Stimulated activated CD4-positive, alpha-beta T cell treated with anti-CD3 and anti-CD28 coated beads, Interleukin-1b, Interleukin-23, amount 100 ng/mL, for 24 hours (primary cell): Measurements from ENCODE around the gene RRAGD.
"Not testable (repeated sequence)": the region's sequence is repeated elsewhere in the genome, so short reads cannot be mapped to it uniquely, and the experiment has no call there.

ENCODE experiments used
- DNase-seq, 4 experiments: peaks; one replicate each; pipeline ENCODE4 v3.0.0-alpha.2; 2020; ENCODE audit warnings: low read depth in 4 of 4, low spot score in 1 of 4

RRAGD gene

DNA sequence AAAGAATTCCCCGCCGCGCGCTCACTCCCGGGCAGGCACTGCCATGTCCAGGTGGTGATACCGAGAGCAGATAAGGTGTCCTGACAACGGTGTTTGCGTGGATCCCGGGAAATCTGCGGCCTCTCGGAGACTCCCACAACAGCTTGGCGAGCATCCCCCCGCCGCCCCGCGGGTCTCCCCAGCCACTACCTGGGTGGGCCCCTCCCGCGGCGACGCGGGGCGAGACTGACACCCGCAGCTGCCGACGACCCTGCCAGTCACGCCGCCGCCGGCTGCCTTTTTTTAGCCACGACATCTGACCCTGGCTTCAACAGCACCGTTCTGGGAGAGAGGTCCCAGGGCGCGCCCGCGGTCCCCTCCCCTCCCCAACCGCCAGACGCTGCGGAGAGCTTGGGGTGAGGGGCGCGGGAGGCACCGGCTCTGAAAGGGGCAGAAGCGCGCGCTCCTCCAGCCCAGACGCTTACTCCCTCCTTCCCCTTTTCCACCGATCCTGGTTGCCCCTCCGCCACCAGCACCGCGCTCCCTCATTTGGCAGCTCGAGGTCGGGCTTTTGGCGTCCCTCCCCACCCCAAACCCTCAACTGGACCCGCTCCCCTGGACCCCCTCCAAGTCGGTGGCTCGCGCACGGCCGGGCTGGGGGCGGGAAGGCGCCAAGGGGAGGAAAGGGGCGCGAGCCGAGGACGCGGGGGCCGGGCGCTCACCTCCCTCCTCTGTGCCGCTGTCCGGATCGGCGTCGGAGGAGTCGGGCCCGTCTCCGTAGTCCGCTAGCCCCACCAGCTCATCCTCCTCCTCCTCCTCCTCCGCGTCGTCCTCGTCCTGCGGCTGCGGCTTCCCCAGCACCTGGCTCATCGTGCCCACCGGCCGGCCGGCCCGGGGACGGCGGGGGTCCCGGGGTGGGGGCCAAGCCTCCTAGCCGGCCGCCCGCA lies 665 bp downstream of the RRAGD start:
- no peak for DNase-seq

DNA sequence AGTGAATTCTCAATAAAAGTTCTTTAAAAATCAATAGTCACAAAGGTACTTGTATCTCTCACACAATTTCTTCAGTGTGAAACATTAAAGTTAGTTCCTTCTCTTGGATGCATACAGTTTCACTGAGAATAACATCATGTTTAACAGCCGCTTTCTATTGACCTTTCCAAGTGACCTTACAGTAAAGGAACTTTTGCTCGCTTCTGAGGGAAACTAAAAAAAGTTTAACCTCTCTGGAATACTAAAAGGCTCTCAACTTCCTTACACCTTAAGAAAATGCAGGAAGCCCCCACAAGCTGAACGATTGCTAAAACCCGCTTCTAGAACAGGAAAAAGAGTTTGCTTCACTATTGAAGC lies 1.3 kb downstream of the RRAGD start:
- no peak for DNase-seq

DNA sequence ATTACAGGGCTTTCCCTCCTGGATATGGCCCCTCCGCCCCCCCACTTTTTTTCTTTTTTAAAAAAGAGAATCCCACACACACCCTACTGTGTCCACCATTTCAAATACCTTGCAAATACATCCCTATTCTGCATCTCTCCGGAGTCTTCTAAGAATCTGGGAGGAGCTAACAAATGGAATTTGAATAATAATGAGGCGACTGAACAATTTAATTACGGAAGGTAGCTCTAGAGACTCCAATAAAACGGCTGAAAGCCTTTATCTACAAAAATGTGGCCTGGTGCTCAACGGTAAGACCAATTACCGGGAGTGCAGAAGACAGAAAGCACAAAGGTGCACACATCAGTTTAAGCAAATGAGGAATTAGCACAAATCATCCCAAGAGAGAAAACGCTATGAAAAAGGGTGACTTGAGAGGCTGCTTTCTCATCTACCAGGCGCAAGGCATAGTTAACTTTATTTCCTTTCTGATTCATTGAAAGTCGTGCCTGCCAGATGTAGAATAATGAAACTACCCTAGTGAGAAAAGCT lies 1.8 kb downstream of the RRAGD start:
- no peak for DNase-seq

DNA sequence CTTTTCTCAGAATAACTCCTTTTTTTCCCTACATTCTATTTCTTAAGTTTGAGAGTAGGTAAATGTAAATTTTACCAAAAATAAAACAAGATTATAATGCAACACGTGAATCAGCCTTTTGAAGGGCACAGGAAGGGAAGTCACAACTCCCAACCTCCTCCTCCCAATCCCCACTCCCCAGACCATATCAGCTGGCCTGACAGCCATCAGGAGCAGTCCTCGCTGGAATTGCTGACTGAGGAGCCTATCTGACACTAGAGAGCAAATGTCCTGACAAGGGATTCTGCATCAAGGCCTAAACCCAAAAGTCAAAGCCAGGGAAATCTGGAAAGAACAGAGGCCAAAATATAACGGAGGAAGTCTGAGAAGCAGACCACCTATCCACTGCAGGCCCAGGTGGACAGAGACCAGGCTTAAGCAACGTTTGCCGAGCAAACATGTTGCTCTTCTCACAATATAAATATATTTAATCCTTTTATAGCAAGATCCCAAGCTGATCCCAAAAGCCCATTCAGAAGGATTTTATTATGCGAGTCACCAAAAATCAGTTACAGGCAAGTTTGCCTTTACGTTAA lies 2.5 kb downstream of the RRAGD start:
- DNase-seq, result no peak

DNA sequence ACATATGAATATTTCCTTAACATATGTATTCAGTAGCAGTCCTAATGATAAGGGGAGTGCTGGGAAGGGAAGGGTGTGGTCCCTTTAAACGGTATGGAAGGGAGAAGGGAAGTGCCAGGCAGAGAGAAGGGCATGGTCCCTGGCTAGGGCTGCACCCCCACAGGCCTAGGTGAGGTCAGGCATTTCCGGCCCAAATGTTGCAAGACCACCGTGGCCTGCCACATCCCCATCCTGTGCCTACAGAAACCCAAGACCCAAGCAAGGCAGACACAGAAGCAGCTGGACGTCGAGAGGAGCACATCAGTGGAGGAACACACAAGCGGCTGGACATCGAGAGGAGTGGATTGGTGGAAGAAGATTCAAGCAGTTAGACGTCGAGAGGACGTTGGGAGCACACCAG lies 5.9 kb downstream of the RRAGD start:
- no peak for DNase-seq

GRCh38 chr6:89404512-89404911 lies 7.6 kb downstream of the RRAGD start:
- no peak for DNase-seq

GRCh38 chr6:89402776-89403175 lies 9.3 kb downstream of the RRAGD start:
- no peak for DNase-seq

DNA sequence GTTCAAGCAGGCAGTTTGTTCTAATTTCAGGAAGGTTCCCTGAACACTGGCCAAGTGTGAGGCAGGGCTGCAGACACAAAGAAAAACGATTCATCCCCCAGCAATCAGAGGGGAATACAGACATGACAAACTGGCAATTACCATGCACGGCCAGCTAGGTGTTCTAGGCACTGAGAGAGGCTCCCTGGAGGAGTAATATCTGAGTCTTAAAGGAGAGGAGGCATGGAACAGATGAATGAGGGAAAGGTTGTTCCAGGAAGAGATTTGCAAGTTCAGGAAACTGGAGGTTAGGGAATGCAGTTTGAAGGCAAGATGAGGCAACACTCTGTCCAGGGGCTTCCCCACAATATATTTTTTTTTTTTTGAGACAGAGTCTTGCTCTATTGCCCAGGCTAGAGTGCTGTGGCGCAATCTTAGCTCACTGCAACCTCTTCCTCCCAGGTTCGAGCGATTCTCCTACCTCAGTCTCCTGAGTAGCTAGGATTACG lies 11.1 kb downstream of the RRAGD start:
- DNase-seq, result no peak

DNA sequence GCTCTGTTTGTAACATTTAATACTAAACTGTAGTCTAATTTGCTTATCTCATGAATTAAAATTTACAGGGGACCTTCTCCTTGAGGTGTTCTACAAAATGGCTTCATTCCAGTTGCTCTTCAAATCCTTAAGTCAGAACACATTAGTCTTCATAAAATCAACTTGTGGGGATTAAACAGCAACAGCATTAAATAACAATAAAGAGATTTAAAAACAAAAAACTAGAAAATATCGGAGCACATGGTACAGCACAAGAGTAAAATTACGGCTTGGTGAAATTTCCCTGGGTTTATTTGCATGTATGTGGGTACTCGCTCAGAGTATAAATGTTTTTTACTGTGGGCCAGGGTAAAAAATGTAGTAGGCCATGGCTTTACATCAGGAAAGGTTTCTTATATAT lies 12.0 kb downstream of the RRAGD start:
- DNase-seq, result no peak

DNA sequence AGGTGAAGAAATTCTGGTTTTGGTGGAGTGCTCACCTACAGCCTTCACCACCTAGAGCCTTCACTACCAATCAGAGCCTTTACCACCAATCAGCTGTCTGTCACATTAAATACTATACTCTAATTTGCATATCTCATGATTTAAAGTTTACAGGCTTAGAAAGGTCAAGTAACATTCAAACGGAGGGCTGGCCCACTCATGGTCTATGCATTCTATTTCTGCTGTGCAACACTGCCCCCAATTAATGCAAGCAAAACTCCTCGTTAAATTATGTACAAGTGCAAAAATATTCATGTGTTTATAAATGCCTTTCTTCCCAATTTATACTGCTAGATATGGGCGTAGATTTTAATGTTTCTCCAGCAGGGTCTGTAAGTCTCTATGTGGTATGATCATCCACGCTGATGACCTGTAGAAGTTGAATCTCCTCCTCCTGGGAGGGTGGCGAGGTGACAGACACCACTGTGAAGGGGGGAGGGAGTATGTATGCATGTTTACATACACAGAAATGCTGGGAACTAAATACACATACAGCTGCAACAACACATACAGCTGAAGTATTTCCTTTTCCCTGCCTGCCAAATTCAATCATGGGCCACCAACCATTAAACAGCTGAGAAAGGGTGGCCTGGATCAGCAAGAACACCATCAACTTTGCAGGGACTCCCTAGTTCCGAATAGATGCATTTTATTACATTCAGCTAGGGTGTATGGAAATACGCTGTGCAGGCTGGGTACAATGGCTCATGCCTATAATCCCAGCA lies 13.1 kb downstream of the RRAGD start:
- no peak for DNase-seq

- DNase-seq, result not testable (repeated sequence)
Observed at GRCh38 chr6:89397884-89398283, 14.2 kb downstream of the RRAGD start.

DNA sequence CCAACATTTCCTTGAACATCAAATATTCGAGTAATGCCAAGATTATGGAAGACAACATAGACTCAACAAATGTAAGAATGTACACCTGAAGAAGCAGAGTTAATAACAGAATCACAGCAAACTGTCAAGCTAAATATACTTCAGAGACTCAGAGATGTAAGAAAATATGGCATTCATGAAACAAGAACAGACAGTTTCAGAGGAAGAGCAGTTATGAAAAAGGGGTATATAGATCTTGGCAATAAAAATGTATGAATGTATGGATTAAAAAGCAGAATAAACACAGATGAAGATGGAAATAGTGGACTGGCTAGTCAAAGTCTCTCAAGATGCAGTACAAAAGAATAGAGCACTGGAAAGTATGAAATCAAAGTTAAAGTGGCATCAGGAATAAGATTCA lies 18.4 kb downstream of the RRAGD start:
- DNase-seq, result no peak

DNA sequence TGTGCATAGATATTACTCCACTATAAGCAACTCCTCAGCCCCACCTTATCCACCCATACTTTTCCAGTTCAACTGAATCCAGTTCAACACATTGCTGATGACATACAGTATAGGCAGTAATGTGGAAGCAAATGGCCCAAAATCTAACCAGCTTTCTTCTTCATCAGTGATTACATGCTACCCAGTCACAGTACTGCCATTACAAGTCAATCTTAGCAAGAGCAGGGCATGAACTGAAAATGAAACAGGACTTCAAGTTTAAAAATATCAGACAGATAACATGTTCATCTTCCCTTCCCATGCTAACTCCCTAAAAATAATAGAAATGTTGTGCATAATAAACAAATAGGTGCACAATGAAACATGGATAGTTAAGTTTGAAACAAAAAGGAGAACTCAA lies 19.2 kb downstream of the RRAGD start:
- DNase-seq, result no peak

DNA sequence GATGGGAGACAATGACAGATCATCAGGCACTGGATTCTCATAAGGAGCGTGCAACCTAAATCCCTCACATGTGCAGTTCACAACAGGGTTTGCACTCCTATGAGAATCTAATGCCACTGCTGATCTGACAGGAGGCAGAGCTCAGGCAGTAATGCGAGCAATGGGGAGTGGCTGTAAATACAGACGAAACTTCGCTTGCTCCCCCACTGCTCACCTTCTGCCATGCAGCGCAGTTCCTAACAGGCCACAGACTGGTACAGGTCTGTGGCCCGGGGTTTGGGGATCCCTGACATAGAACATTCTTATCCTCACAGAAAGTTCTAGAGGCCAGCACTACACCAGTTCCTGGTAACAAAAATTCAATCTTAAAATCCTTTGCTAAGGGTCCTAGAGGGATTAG lies 23.2 kb downstream of the RRAGD start:
- no peak for DNase-seq

- DNase-seq, result no peak
Observed at GRCh38 chr6:89387516-89388201, 24.4 kb downstream of the RRAGD start.

GRCh38 chr6:89386917-89387491 lies 25.1 kb downstream of the RRAGD start:
- no peak for DNase-seq

DNA sequence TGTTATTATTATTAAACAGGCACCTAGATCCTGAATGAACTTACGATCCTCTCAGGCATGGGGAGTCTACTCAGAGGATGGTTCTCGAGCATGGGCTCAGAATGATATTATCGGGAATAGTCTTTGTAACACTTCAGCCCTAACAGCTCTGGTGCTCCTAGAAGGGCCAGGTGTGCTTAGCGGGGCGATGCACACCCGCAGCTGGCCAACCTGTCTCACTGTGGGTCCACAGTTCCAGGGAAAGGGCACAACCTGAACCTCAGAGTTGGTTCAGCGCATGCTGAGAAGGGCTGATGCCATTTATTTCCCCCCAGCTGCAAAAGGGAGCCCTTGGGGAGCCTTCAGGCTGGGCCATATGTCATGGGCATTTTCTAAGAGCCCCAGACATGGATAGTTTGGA lies 26.2 kb downstream of the RRAGD start:
- DNase-seq, result no peak

DNA sequence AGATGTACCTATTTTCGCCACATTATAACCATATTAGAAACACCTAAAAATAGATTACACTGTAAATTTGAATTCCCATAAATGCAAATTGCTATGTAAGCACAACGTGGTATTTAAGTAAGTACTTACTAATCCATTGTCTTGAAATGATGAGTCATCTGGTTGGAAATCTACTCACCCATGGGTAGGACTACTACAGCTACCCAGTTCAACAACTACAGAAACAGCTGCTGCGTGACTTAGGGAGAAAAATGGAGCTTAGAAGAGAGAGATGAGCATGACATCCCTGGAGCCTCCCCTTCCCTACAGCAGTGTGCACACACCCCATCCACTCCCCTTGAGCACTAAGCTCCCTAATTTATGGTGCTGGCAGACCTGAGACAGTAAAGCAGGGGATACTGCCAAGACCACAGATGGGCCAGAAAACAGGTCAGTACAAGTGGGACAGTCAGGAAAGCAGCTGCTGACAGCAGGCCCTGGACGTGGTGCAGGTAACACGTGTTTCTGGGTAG lies 26.9 kb downstream of the RRAGD start:
- no peak for DNase-seq

- no peak for DNase-seq
Observed at GRCh38 chr6:89381031-89381430, 31.0 kb downstream of the RRAGD start.

GRCh38 chr6:89379281-89379680 lies 32.8 kb downstream of the RRAGD start:
- no peak for DNase-seq

DNA sequence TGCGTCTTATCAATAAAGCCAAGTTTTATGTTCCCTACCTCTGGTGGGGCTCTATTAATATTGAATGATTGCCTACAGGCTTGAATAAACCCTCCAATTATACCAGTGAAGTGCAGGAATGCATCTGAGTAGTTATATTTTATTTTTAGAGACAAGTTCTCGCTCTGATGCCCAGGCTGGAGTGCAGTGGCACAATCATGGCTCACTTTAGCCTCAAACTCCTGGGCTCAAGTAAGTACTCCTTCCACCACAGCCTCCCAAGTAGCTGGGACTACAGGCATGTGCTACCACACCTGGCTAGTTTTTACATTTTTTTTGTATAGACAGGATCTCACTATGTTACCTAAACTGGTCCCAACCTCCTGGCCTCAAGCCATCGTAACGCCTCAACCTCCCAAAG lies 33.4 kb downstream of the RRAGD start:
- no peak for DNase-seq
